K562 (cell line): ENCODE results near the gene DDX41. TPM values are rescaled to one million over a fixed set of nuclear protein-coding genes. Genes with fewer than 3 reads are reported as not detected.

Experiments
- BCOR ChIP-seq: fragments of 450-650 bp; IDR thresholded peaks from 2 replicates; pipeline ENCODE4 v1.6.1; 2016
- CTCF ChIP-seq, 3 experiments: IDR thresholded peaks in 2 of 3; conservative IDR thresholded peaks in 1 of 3; 2 replicates each; pipeline ENCODE4 v1.5.1; 2011 to 2012; ENCODE audit warnings: low read length in 3 of 3, mild to moderate bottlenecking in 3 of 3, control low read depth in 2 of 3, improper control_type of control experiment in 1 of 3, inconsistent platforms in 1 of 3, low read depth in 1 of 3, mixed read lengths in 1 of 3, moderate library complexity in 1 of 3; ENCODE audit not compliant: insufficient read depth in 2 of 3
- ESRRB ChIP-seq: fragments of 250-450 bp; sonication (Bioruptor Pico); IDR thresholded peaks from 2 replicates; pipeline ENCODE4 v1.5.0; 2020; ENCODE audit warnings: mild to moderate bottlenecking, moderate library complexity, borderline replicate concordance
- GABPB2 ChIP-seq: fragments of 250-450 bp; sonication (Bioruptor Pico); conservative IDR thresholded peaks from 2 replicates; pipeline ENCODE4 v1.5.1; 2021; ENCODE audit warnings: mild to moderate bottlenecking
- HLTF ChIP-seq: fragments of 450-650 bp; IDR thresholded peaks from 2 replicates; pipeline ENCODE4 v1.6.1; 2016
- HMGXB4 ChIP-seq: sonication (generic); formaldehyde crosslinking; IDR thresholded peaks from 2 replicates; pipeline ENCODE4 v1.8.1; 2023; ENCODE audit warnings: mild to moderate bottlenecking, missing genetic modification reagents
- HOXB6 ChIP-seq: fragments of 250-450 bp; sonication (Bioruptor Pico); IDR thresholded peaks from 2 replicates; pipeline ENCODE4 v1.5.1; 2022; ENCODE audit warnings: mild to moderate bottlenecking, borderline replicate concordance
- ID3 ChIP-seq, 2 experiments: fragments of 250-450 bp in 1 of 2; fragments of 450-650 bp in 1 of 2; sonication (Bioruptor Pico) in 1 of 2; IDR thresholded peaks; 2 replicates each; pipeline versions ENCODE4 v1.6.1 to v1.8.0; 2016 to 2021; ENCODE audit warnings: mild to moderate bottlenecking in 2 of 2, moderate library complexity in 2 of 2, missing compliant biosample characterization in 1 of 2, missing genetic modification characterization in 1 of 2
- MCM3 ChIP-seq: fragments of 450-650 bp; IDR thresholded peaks from 2 replicates; pipeline ENCODE4 v1.6.1; 2016
- NCOA4 ChIP-seq: fragments of 450-650 bp; IDR thresholded peaks from 2 replicates; pipeline ENCODE4 v1.6.1; 2018; ENCODE audit warnings: mild to moderate bottlenecking; ENCODE audit not compliant: partially characterized antibody
- POLR2AphosphoS2 ChIP-seq: IDR thresholded peaks from 2 replicates; pipeline ENCODE4 v1.6.1; 2012; ENCODE audit warnings: low read length, improper control_type of control experiment
- SIN3B ChIP-seq: fragments of 450-650 bp; IDR thresholded peaks from 2 replicates; pipeline ENCODE4 v1.6.1; 2017; ENCODE audit warnings: low read depth, mild to moderate bottlenecking, moderate library complexity
- SMARCB1 ChIP-seq: IDR thresholded peaks from 2 replicates; pipeline ENCODE4 v1.6.1; 2011; ENCODE audit warnings: improper control_type of control experiment, low read depth; ENCODE audit not compliant: insufficient read length
- TARDBP ChIP-seq: fragments of 450-650 bp; IDR thresholded peaks from 2 replicates; pipeline ENCODE4 v1.6.1; 2016
- TEAD1 ChIP-seq, 2 experiments: fragments of 450-650 bp in 1 of 2; sonication (generic) in 1 of 2; formaldehyde crosslinking; IDR thresholded peaks; 2 replicates each; pipeline versions ENCODE4 v1.4.0 to v1.8.0; 2020 to 2022; ENCODE audit warnings: mild to moderate bottlenecking in 2 of 2, missing genetic modification reagents in 1 of 2
- ZNF121 ChIP-seq: sonication (generic); formaldehyde crosslinking; conservative IDR thresholded peaks from 2 replicates; pipeline ENCODE4 v1.8.0; 2022; ENCODE audit warnings: missing genetic modification reagents
- ZNF140 ChIP-seq: fragments of 250-450 bp; sonication (Bioruptor Pico); IDR thresholded peaks from 2 replicates; pipeline ENCODE4 v1.8.0; 2021; ENCODE audit warnings: moderate library complexity, mild to moderate bottlenecking, inconsistent platforms
- ZNF518B ChIP-seq: fragments of 250-450 bp; sonication (Bioruptor Pico); IDR thresholded peaks from 2 replicates; pipeline ENCODE4 v1.5.0; 2021; ENCODE audit warnings: mild to moderate bottlenecking, moderate library complexity
- ZNF57 ChIP-seq: fragments of 450-650 bp; formaldehyde crosslinking; IDR thresholded peaks from 2 replicates; pipeline ENCODE4 v1.4.0; 2020; ENCODE audit warnings: mild to moderate bottlenecking, moderate library complexity
- ZNF584 ChIP-seq: fragments of 200-800 bp; sonication (Bioruptor generic); IDR thresholded peaks from 2 replicates; pipeline ENCODE4 v1.6.1; 2016; ENCODE audit warnings: low read depth, mild to moderate bottlenecking, missing genetic modification characterization, missing compliant biosample characterization
- polyA plus RNA-seq, 8 experiments: library from polyadenylated mRNA; depleted of rRNA in 4 of 8; stranded (reverse) in 5 of 8; unstranded in 3 of 8; fragments of >200 nt; fragmentation: Nextera tagmentation in 2 of 8; fragmentation: Illumina TruSeq in 1 of 8; extraction: Ambion mirVana in 2 of 8; extraction: Trizol in 1 of 8; gene quantifications; 2 replicates each; pipeline versions ENCODE4 v1.2.1 to v1.2.3, GENCODE V29; 2011 to 2014; ENCODE audit warnings: inconsistent platforms in 1 of 8, missing spikeins in 1 of 8
- total RNA-seq, 7 experiments: library from RNA; depleted of rRNA in 6 of 7; stranded (reverse); fragments of >200 nt in 6 of 7; fragmentation: Illumina TruSeq in 2 of 7; extraction: Trizol in 2 of 7; gene quantifications; 2 replicates each; pipeline versions ENCODE4 v1.2.1 to v1.2.3, GENCODE V29; 2011 to 2021; ENCODE audit warnings: low replicate concordance in 1 of 7

Gene DDX41
- total and polyA plus RNA-seq, 9 of the 15 experiments (the other 6 are each of a cell fraction or from before 2014, with no cell fraction given), result 38.2 to 284 (median 116) TPM

DNA sequence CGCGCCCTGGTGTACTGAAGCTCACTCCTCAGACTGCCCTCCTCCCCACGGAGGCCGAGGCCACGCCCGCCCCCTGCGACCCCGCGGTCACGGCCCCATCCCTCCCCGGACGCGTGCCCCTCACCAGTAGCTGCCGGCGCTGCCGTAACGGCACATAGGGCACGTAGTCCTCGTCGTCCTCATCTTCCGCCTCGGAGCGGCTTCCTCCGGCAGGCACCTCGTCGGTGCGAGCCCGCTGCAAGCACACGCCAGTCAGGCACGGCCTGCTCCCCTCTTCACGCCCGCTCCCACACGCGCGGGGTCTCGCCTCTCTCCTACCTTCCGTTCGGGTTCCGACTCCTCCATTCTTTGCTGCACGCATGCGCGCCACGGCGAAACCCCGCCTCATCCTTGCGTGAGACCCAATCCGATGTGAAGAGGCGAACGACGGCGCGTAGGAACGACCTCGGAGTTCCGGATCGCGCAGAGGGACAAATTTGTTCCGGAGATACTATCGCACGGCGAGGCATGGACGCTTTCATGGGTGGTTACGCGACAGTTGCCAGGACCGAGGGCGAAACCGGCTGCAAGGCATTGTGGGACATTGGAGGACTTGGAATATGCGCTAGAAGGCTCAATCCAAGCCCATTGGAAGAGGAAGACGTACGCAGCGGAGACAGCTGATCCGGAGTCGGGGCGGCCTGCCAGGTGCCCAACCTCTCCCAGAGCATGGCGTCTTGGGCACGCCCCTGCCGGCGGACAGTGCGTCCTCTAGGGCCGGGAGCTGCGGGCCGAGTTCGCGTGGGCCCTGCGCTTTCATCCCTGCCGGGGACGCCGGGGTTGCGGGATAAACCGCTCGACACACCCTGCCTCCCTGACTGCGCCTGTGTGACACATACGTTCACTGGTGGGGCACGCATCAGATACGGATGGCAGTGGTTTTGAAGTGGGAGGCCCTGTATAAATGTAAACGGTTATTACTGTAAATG lies at the start of gene DDX41 (continued):
- TF ChIP-seq ZNF584 (CRISPR knock-in tag) (no peak), ID3 (CRISPR knock-in tag; IDR thresholded peaks at IDR 0.05) (no peak), ID3 (tag; IDR thresholded peaks at IDR 0.05) (peak; percentile 62), TEAD1 (CRISPR knock-in tag; IDR thresholded peaks at IDR 0.05) (0 out of 4 replicates have a peak, but pooled peaks of 1 of the 2 experiments have one; percentile 18), HOXB6 (CRISPR knock-in tag) (no peak), SMARCB1 (no peak), ZNF140 (no peak), HLTF (no peak), NCOA4 (no peak), HMGXB4 (CRISPR knock-in tag) (no peak; the same call in 1 of the 2 replicates), CTCF (IDR thresholded peaks at IDR 0.05 in 2 of 3, conservative IDR thresholded peaks at IDR 0.05 in 1 of 3; ENCODE audit: insufficient read depth in 2 of 3, low read depth in 1 of 3, low read length in 3 of 3) (no peak), ZNF518B (CRISPR knock-in tag) (no peak), ZNF57 (no peak), SIN3B (peak; percentile 95), ESRRB (no peak), BCOR (peak; percentile 58; the same call in 1 of the 2 replicates), GABPB2 (CRISPR knock-in tag) (no peak), POLR2AphosphoS2 (no peak), MCM3 (no peak), ZNF121 (CRISPR knock-in tag) (no peak), TARDBP (0 out of 2 replicates have a peak, but pooled peaks have one; percentile 43)
